OCI-LY1 (cell line): Measurements from ENCODE around the gene ECPAS.

Experiments used
- H2AFZ ChIP-seq: fragments of 200-600 bp; sonication (generic), shearing (Covaris generic); 2 replicates; pipeline ENCODE4 v1.6.0; 2014; ENCODE audit warnings: antibody characterized with exemption, mild to moderate bottlenecking, low read length
- H3F3A ChIP-seq: fragments of 200-600 bp; sonication (generic), shearing (Covaris generic); 2 replicates; pipeline ENCODE4 v1.6.0; 2014; ENCODE audit warnings: mild to moderate bottlenecking, antibody characterized with exemption, low read length, moderate library complexity; ENCODE audit not compliant: insufficient read depth
- H3K27ac ChIP-seq: fragments of 200-600 bp; sonication (generic); 2 replicates; pipeline ENCODE4 v1.5.1; 2014; ENCODE audit warnings: low read length, mixed run types, mild to moderate bottlenecking, low read depth; ENCODE audit not compliant: poor library complexity, severe bottlenecking
- H3K27me3 ChIP-seq: fragments of 200-600 bp; sonication (generic); 2 replicates; pipeline ENCODE4 v1.6.0; 2014; ENCODE audit warnings: antibody characterized with exemption, mild to moderate bottlenecking, low read length, moderate library complexity; ENCODE audit not compliant: insufficient read depth
- H3K36me3 ChIP-seq: fragments of 200-600 bp; sonication (generic); 2 replicates; pipeline ENCODE4 v1.6.1; 2014; ENCODE audit warnings: mild to moderate bottlenecking, antibody characterized with exemption, low read length, moderate library complexity, mixed read lengths; ENCODE audit not compliant: insufficient read depth
- H3K4me1 ChIP-seq: fragments of 200-600 bp; sonication (generic); 2 replicates; pipeline ENCODE4 v1.5.1; 2014; ENCODE audit warnings: mild to moderate bottlenecking, low read length, moderate library complexity; ENCODE audit not compliant: insufficient read depth, severe bottlenecking
- H3K4me2 ChIP-seq: fragments of 200-600 bp; sonication (generic), shearing (Covaris generic); 2 replicates; pipeline ENCODE4 v1.6.1; 2014; ENCODE audit warnings: low read length
- H3K4me3 ChIP-seq: fragments of 200-600 bp; sonication (generic); 2 replicates; pipeline ENCODE4 v1.5.1; 2014; ENCODE audit warnings: low read length, low read depth, mild to moderate bottlenecking, mixed read lengths; ENCODE audit not compliant: poor library complexity, severe bottlenecking
- H3K79me2 ChIP-seq: fragments of 200-600 bp; shearing (Covaris generic); 2 replicates; pipeline ENCODE4 v1.6.1; 2016; ENCODE audit warnings: mixed run types, low read length, mixed read lengths; ENCODE audit not compliant: insufficient read depth
- H3K9ac ChIP-seq: fragments of 200-600 bp; sonication (generic), shearing (Covaris generic); 2 replicates; pipeline ENCODE4 v1.6.1; 2014; ENCODE audit warnings: mild to moderate bottlenecking, low read length, mixed read lengths
- H3K9me2 ChIP-seq: fragments of 200-600 bp; sonication (generic), shearing (Covaris generic); 2 replicates; pipeline ENCODE4 v1.6.1; 2014; ENCODE audit warnings: low read depth, mild to moderate bottlenecking, low read length, mixed read lengths
- H3K9me3 ChIP-seq: fragments of 200-600 bp; shearing (Covaris generic); 2 replicates; pipeline ENCODE4 v1.6.1; 2014; ENCODE audit warnings: low read length, mixed read lengths
- H4K20me1 ChIP-seq: fragments of 200-600 bp; sonication (generic), shearing (Covaris generic); 2 replicates; pipeline ENCODE4 v1.6.0; 2016; ENCODE audit warnings: mild to moderate bottlenecking, low read length; ENCODE audit not compliant: insufficient read depth
- EZH2 ChIP-seq: fragments of 200-600 bp; sonication (generic), shearing (Covaris generic); IDR thresholded peaks from 2 replicates; pipeline ENCODE4 v1.8.0; 2017; ENCODE audit warnings: borderline replicate concordance, mixed run types, mild to moderate bottlenecking, antibody characterized with exemption, low read length, moderate library complexity, mixed read lengths
- TF ChIP-seq, protein P1 (sequence below): fragments of 200-600 bp; sonication (generic), shearing (Covaris generic); IDR thresholded peaks from 2 replicates; pipeline ENCODE4 v1.5.1; 2017; ENCODE audit warnings: mild to moderate bottlenecking, antibody characterized with exemption, low read length, moderate library complexity, mixed read lengths

Gene ECPAS

GRCh38 chr9:111454751-111455150, 29.4 kb downstream of the ECPAS start:
- no peaks in the 10 kb centered on the region for H4K20me1 ChIP-seq
- H3K36me3 ChIP-seq = peaks cover 9% of the 10 kb centered on the region
- H3F3A ChIP-seq = no peaks in the 10 kb centered on the region
- no peak overlapping the region for H3K9ac ChIP-seq
- H3K4me2 ChIP-seq = no peak overlapping the region
- no peak overlapping the region for H3K27ac ChIP-seq
- H3K9me2 ChIP-seq = no peaks in the 10 kb centered on the region
- peaks cover 82% of the 10 kb centered on the region for H3K79me2 ChIP-seq
- H3K9me3 ChIP-seq = no peaks in the 10 kb centered on the region
- no peaks in the 10 kb centered on the region for H3K4me1 ChIP-seq
- no peaks in the 10 kb centered on the region for H3K27me3 ChIP-seq
- TF ChIP-seq EZH2 = no peak
- TF ChIP-seq, protein P1, sequence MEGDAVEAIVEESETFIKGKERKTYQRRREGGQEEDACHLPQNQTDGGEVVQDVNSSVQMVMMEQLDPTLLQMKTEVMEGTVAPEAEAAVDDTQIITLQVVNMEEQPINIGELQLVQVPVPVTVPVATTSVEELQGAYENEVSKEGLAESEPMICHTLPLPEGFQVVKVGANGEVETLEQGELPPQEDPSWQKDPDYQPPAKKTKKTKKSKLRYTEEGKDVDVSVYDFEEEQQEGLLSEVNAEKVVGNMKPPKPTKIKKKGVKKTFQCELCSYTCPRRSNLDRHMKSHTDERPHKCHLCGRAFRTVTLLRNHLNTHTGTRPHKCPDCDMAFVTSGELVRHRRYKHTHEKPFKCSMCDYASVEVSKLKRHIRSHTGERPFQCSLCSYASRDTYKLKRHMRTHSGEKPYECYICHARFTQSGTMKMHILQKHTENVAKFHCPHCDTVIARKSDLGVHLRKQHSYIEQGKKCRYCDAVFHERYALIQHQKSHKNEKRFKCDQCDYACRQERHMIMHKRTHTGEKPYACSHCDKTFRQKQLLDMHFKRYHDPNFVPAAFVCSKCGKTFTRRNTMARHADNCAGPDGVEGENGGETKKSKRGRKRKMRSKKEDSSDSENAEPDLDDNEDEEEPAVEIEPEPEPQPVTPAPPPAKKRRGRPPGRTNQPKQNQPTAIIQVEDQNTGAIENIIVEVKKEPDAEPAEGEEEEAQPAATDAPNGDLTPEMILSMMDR = no peak
- no peak overlapping the region for H2AFZ ChIP-seq
- H3K4me3 ChIP-seq = no peak overlapping the region

GRCh38 chr9:111451570-111451969, 32.6 kb downstream of the ECPAS start:
- no peaks in the 10 kb centered on the region for H4K20me1 ChIP-seq
- H3K4me3 ChIP-seq = no peak overlapping the region
- H3K4me1 ChIP-seq = no peaks in the 10 kb centered on the region
- no peaks in the 10 kb centered on the region for H3K9me2 ChIP-seq
- no peak overlapping the region for H3K4me2 ChIP-seq
- H2AFZ ChIP-seq = no peak overlapping the region
- H3K27ac ChIP-seq = no peak overlapping the region
- peaks cover 52% of the 10 kb centered on the region for H3K79me2 ChIP-seq
- no peaks in the 10 kb centered on the region for H3K9me3 ChIP-seq
- peaks cover 24% of the 10 kb centered on the region for H3K36me3 ChIP-seq
- no peak overlapping the region for H3K9ac ChIP-seq
- no peaks in the 10 kb centered on the region for H3F3A ChIP-seq
- H3K27me3 ChIP-seq = no peaks in the 10 kb centered on the region
- no peak for TF ChIP-seq EZH2
- TF ChIP-seq, protein P1 = no peak

GRCh38 chr9:111450124-111450523, 34.1 kb downstream of the ECPAS start:
- no peaks in the 10 kb centered on the region for H3K9me2 ChIP-seq
- H3K27me3 ChIP-seq = no peaks in the 10 kb centered on the region
- H3K4me1 ChIP-seq = no peaks in the 10 kb centered on the region
- H2AFZ ChIP-seq = no peak overlapping the region
- no peaks in the 10 kb centered on the region for H4K20me1 ChIP-seq
- no peaks in the 10 kb centered on the region for H3K9me3 ChIP-seq
- H3K4me3 ChIP-seq = no peak overlapping the region
- no peak overlapping the region for H3K27ac ChIP-seq
- no peak overlapping the region for H3K4me2 ChIP-seq
- TF ChIP-seq EZH2 = no peak
- TF ChIP-seq, protein P1 = no peak
- H3K79me2 ChIP-seq = peaks cover 40% of the 10 kb centered on the region
- no peak overlapping the region for H3K9ac ChIP-seq
- peaks cover 28% of the 10 kb centered on the region for H3K36me3 ChIP-seq
- no peaks in the 10 kb centered on the region for H3F3A ChIP-seq
